Subcutaneous adipose tissue (tissue), 4 donors: ENCODE data around the gene OXTR. TPM values are rescaled to one million over a fixed set of nuclear protein-coding genes. Genes with fewer than 3 reads are reported as not detected.

Source experiments
- total RNA-seq, 4 donors: library from RNA; depleted of rRNA; stranded (reverse); fragments of >200 nt; gene quantifications; one replicate each; pipeline ENCODE4 v1.1.0, GENCODE V29; 2016
- TF ChIP-seq, protein P1 (sequence below): fragments of 450-650 bp; IDR thresholded peaks from one replicate; pipeline ENCODE4 v1.5.1; 2016; ENCODE audit warnings: low read depth, mild to moderate bottlenecking, control low read depth, antibody characterized with exemption, moderate library complexity

OXTR gene
- total RNA-seq, 4 donors from 2014 or later: 0.16 to 0.34 (median 0.19) TPM; not detected in 1

DNA sequence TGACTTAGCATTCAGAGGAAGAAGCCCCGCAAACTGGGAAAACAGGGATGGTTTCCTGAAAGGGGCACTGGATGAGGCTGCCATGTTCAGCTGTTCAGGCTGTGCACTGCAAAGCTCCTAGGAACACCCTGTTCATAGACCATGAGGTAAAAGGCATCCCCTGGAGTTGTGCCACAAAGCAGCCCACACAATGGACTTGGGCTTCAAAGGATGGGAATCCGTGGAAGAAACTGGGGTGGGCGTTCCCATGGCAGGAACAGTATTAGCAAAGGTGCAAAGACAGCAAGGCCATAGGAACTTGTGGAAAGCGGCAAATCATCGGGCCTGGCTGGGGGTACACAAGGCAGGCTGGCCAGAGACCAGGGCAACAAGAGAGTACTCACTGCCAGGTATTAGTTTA lies 8.9 kb downstream of the OXTR start:
- TF ChIP-seq, protein P1, sequence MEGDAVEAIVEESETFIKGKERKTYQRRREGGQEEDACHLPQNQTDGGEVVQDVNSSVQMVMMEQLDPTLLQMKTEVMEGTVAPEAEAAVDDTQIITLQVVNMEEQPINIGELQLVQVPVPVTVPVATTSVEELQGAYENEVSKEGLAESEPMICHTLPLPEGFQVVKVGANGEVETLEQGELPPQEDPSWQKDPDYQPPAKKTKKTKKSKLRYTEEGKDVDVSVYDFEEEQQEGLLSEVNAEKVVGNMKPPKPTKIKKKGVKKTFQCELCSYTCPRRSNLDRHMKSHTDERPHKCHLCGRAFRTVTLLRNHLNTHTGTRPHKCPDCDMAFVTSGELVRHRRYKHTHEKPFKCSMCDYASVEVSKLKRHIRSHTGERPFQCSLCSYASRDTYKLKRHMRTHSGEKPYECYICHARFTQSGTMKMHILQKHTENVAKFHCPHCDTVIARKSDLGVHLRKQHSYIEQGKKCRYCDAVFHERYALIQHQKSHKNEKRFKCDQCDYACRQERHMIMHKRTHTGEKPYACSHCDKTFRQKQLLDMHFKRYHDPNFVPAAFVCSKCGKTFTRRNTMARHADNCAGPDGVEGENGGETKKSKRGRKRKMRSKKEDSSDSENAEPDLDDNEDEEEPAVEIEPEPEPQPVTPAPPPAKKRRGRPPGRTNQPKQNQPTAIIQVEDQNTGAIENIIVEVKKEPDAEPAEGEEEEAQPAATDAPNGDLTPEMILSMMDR: no peak

DNA sequence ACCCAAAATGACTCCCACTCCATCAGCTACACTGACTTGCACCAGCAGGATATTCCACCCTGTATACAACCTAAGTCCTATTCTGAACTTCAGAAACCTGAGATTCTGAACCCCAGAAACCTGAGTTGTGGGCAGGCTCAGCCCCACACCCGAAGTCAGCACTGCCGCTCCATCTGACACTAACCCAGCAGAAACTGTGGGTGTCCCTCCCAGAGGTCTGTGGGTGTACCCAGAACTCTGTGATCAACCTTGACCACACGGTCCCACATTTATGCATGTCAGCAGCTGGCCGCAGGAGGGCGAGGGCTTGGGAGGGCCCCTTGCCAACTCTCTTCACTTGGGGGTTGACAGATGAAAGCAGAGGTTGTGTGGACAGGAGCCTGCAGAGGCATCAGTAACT lies 9.3 kb downstream of the OXTR start:
- TF ChIP-seq, protein P1: no peak

DNA sequence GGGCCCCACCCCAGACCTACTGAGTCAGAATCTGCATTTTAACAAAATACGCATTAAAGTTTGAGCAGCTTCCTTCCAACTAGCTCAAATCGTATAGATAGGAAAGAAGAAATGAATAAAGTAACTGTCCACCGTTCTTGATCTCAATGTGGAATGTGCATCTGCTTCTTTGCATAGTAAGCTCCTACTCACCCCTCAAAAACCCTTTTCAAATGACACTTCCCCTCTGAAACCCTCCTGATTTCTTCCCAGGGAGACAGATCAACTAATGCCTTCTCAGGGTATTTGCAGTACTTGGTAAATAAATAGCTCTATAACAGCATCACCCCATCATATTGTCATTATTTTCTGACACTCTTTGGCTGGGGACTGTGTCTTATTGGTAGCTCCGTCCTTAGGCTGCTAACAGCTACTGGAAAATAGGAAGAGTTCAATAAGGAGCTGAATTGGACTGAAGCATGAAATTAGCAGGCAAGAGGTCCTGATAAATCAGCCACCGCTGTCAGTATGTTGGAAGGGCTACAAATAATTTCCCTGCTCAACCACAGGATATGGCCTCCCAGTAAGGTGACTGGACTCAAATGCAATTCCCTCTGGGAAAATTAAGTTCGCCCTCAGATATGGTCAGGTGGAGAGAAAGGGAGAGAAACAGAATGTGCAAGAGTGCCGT lies 10.2 kb downstream of the OXTR start:
- TF ChIP-seq, protein P1: no peak

DNA sequence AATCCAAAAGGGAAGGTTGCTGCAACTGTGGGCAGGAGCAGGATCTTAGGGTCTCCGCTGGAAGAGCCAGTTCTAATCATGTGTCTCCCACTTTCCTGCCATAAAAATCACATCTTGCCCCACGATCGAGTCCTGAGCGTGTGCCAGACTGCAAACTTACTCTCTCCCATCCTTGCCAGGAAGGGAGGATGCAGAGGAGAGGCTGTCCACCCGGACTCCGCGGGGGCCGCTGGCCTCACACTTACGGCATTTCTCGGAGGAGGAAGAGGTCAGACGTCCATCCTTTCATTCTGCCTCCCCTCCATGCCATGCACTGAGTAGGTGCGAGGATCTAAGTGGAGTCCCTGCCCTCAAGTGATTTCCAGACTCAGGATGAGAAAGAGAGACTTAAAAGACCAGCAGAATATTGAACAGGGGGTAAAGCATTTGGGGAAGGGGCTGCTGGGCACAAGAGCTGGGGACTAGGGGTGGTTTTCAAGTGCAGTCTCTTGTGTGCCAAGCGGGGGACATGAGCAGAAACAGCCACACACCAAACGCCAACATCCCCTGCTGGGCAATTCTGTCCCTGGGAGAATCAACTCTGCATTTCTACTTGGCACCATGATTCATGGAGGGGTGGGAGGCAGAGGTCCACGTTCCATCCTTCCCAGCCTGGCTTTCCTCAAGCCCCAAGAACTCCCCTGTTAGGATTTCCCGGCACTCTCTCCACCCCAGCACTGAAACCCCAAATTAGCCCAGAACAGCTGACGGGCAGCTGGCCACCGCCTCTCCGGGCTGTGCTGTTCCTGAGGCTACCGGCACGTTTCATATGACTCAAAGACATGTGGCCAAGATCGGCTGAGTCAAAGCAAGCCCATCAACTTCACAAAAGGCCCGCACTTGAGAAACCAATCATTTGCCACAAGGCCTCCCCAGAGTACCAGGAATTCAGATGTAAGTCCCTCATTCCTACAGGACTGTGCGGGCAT lies 11.6 kb downstream of the OXTR start:
- TF ChIP-seq, protein P1: no peak

DNA sequence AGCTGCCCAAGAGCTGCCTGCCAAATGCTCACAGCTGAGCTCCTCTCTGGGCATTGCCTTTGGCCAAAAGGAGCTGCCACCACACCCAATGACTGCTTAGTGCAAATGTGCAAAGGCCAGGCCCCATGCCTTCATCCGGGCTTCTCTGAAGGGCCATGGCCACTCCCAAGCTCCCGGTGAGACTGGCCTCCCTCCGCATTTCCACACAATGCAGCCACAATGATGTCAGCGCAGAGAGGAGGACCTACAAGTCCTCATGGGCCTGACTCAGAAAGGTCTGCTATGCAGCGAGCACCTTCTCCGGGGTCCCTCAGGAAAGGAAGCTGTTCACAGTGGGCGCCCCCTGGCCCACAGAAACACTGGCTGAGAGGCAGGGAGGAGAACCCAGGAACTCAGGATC lies 12.7 kb downstream of the OXTR start:
- TF ChIP-seq, protein P1: no peak

DNA sequence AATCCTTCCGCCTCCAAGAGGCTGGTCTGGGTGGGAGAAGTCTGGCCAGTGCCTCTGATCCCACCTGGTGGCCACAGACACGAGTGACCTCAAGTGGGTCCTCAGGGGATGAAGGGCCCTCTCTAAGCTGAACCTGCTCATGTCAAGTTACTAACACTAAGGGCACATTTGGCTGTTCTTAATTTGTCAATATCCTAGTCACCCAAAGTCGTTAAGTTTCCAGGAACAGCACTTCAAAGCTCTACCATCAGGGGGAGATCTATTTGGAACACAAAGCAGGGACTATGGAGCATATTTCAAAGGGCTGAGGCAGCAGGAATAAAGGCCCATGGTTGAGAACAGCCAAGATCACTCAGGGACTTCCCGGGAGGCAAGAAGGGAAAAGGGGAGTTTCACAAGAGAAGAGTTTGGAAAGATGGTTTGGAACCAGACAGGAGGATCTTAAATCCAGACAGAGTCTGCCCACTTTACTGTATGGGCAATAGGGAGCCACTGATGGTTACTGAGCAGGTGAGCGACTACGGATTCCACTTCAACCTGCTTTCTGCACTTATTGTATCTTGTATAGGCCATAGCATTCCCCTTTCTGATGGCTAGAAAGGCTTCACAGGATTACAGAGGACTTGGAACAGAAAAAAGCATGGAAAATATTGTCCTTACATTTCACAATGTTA lies 13.7 kb downstream of the OXTR start:
- TF ChIP-seq, protein P1: no peak

DNA sequence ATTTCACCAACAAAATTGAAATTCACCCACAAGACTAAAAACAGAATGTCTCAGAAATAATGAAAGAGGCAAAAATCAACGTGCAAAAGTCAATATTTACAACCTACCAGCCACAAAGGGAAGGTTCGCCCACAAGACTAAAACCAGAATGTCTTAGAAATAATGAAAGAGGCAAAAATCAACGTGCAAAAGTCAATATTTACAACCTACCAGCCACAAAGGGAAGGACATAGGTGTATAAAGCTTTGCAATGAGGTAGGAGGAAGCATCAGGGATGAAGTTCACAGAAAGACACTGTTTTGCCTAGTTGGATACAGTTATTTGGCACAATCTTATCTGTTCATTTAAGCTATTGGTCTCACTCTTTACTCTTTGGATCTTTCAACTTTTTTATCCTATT lies 14.3 kb downstream of the OXTR start:
- TF ChIP-seq, protein P1: no peak
